CD4-positive, alpha-beta T cell treated with Interleukin-15 for 1 hour (primary cell): Measurements from ENCODE around the gene RBL2.

Source experiments
- DNase-seq: peaks from one replicate; pipeline ENCODE4 v3.0.0-alpha.2; 2020

The RBL2 gene

GRCh38 chr16:53457670-53458069 is 23.4 kb downstream of the RBL2 start:
- DNase-seq, result peak; percentile 83

DNA sequence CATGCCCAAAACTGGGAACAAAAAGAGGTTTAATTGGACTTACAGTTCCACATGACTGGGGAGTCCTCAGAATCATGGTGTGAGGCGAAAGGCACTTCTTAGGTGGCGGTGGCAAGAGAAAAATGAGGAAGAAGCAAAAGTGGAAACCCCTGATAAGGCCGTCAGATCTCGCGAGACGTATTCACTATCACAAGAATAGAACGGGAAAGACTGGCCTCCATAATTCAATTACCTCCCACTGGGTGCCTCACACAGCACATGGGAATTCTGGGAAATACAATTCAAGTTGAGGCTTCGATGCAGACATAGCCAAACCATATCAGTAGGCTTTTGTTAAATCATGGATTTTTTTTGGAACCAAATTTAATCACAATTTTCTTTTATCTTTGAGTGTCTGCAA is 24.4 kb downstream of the RBL2 start:
- DNase-seq, result no peak

DNA sequence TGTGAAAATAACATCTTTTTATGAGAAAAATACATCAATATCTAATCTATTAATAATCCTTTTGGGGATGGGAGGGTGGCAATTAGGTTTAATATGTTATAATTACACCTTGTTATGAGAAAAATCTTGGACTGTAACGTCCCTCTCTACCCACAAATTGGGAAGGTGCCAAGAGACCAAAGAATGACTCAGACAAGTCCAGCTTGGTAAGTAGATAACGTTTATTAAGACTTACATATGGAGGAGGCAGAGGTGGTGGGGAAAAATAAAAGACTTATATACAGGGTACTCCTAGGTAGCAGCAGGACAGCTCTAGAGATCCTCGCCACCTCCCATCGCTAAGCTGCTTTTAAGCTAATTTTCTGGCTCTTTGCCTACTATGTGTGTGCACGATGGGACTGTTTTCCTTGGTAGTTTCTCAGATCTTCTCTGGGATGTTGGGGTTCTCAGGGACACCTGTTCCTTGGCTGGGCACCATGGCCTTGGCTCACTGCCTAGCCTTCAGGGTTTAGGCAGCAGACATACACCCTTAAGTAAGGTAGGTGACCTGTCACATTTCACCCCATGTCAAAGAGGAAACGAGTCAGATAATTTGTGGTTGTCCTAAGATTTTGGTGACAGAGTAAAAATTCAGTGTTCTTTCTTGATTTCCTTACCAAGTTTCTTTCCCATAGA is 31.5 kb downstream of the RBL2 start:
- no peak for DNase-seq

DNA sequence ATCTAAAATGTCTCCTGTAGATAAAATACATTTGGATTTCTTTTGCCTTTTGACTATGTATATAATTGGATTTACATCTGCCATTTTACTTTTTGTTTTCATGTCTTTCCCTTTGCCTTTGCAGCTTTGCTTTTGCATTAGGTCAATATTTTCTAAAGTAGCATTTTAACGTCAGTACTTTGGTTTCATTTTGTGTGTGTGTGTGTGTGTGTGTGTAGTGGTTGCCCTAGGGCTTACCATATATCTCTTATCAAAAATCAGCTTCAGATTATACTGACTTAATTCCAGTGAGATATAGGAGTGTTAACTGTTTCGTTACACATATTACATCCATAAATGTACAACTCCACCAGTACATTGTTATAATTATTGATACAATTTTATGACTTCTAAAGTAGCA is 42.6 kb downstream of the RBL2 start:
- no peak for DNase-seq

- no peak for DNase-seq
Measured at GRCh38 chr16:53478965-53479364, 44.7 kb downstream of the RBL2 start.

DNA sequence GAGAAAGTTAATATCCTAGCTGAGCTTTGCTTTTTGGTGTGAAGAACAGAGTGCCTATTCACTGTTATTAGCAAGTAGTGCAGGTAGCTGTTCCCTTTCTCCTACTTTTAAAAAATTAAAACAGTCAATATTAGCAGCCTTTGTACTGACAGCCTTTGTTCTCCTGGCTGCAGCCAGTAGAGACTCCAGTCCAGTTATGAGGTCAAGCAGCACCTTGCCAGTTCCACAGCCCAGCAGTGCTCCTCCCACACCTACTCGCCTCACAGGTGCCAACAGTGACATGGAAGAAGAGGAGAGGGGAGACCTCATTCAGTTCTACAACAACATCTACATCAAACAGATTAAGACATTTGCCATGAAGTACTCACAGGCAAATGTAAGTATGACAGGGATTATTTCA is 46.1 kb downstream of the RBL2 start:
- DNase-seq, result no peak

GRCh38 chr16:53482123-53482522 is 47.9 kb downstream of the RBL2 start:
- peak; percentile 25 for DNase-seq

- no peak for DNase-seq
Measured at GRCh38 chr16:53484542-53484941, 50.3 kb downstream of the RBL2 start.

DNA sequence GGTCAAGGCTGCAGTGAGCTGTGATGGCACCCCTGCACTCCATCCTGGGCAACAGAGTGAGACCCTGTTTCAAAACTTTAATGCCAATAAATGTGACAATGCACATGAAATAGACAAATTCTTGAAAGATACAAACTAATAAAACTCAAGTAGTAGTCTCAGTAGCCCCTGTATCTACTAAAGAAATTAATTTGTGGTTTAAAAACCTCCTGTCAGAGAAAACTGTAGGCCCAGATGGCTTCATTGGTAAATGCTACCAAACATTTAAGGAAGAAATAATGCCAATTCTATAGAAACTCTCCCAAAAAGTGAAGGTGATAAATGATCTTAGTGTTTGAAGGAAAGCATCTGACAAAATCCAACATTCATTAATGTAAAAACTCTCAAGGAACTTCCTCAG is 52.0 kb downstream of the RBL2 start:
- no peak for DNase-seq

- no peak for DNase-seq
Measured at GRCh38 chr16:53489755-53490154, 55.5 kb downstream of the RBL2 start.

DNA sequence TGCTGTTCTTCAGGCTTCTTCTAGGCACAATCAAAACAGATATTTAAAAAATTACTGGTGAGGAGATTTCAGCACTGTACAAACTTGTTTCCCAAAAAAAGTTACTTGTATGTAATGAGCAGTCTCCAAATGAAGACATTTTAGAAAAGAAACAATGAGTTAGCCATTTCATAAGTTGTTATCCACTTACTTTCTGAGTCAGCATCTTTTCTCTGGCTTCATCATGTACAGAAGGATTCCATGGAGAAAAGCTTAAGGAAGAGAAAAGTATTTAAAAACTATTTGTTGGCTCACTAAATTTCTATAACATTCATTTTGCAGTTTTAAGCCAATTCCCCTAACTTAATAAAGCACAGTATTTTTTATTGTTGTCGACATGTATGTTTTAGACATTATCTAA is 58.2 kb downstream of the RBL2 start:
- DNase-seq, result no peak

DNA sequence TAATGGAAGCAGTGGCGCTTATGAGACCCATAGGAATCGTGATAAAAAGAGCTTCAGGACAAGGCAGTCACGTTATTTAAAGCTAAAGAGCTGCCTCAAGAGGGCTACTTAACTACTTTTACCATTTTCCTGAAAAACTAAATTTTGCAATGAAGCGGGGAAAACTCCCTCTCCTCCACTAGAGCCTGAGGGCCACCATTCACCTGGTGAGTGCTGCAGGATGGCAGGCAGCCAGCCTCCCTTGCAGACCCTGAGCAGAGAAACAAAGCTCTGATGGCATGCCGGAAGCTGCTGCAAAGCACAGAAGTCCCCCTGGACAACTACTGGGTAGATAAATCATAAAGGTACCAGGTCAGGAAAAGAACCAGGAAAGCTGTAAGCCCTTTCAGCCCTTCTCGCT is 60.4 kb downstream of the RBL2 start:
- DNase-seq, result no peak

DNA sequence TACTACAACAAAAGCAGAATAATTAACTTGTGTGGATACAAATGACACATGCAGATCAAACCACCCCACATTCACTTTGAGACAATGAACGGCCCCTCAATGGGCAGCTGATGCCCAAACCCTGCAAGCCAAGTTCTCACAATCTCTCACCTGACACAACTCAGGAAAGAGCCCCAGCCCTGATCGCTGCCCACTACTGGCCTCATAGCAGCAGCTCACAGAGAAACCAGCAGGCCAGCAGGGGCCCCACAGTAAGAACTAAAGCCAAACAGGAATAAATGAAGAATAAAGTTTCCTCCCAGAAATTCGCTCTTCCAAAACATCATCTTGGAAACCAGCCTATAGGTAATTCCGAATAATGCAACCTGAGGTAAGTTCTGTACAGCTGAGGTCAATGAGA is 61.1 kb downstream of the RBL2 start:
- DNase-seq, result no peak

- DNase-seq, result no peak
Measured at GRCh38 chr16:53498984-53499383, 64.7 kb downstream of the RBL2 start.

DNA sequence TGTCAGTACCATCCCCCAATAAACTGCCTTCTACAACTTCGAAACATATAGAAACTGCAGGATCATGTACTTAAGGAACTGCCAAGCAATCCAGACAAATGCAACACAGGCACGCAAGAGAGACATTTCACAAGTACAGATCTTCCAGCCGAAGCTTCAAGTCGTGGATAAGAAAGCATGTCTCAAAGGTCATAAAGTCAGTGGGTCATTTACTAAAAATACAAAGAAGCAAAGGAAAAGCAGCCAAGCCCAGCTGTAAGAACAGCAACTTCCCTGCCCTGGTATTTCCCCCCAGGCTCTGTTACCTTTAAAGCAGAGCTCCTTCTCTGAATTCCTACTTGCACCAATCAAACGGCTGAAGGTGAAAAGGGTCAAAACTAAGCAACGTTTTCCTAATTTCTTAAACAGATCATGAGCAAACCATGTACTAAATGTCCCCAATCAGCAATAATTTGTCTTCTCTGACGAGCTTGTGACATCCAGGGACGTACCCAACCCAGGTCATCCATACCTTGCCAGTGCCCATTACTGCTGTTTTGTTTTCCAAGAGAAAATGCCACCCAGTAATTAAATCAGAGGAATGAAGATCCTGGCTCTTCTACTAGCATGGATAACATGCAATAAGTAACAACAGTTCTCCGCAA is 67.1 kb downstream of the RBL2 start:
- DNase-seq, result no peak

GRCh38 chr16:53502331-53503269 is 68.3 kb downstream of the RBL2 start, which contains the start of gene AKTIP:
Gene AKTIP (minus strand): TSS chr16:53503209. CDS start chr16:53500259, 2,950 bp downstream.
- DNase-seq, result no peak

GRCh38 chr16:53503270-53503923 is 69.1 kb downstream of the RBL2 start:
- peak; percentile 100 for DNase-seq

GRCh38 chr16:53503991-53504663 is 69.9 kb downstream of the RBL2 start:
- DNase-seq, result peak; percentile 35

- DNase-seq, result no peak
Measured at GRCh38 chr16:53504665-53505064, 70.4 kb downstream of the RBL2 start.

DNA sequence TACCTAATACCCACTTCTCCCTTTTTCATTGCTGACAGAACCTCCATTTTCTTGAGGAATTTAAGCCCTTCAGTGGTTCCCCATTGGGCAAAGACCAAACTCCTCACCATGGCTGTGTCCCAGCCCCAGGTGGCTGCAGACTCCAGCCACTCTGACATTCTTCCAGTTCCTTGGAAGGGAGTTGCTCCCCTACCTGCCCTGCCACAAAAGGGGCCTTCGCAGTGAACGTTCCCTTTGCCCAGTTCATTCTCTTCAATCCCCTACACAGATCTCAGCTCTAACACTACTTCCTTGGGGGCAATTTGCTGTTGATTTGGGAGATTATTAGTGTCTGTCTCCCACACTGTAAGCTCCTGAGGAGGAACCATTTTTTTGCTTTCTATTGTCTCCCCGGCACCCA is 72.0 kb downstream of the RBL2 start:
- no peak for DNase-seq

DNA sequence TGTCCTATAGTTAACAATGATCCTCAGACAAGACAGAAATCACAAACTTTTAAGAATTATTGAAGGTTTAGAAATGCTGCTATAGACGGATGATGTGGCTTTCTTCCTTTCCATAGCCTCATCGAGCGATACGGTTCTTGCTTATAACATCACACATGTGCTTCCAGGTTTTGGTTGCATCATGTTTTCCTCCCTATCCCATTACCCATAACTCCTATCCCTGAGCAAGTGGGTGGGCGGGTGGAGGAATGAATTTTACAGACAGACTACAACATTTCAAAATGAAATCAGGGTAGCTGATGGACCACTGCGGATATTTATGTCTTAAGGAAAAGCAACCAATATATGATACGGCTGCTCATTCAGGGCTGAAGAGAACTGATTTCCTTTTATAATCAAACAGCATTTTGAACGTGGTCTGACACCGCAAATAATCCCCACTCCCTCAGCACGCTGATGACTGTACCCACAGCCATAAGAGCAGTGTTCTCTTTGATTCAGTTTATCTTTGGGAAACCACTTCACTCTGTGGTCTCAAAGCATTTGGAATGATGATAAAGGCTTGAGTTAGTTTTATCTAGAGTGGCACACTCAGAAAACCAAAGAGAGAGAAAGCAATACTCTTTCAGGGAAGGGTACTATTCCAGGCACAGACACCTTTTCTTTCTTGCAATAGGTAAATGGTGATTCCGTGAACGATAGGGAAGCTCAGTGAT is 73.4 kb downstream of the RBL2 start:
- DNase-seq, result no peak
